GM23338 (cell line): ENCODE measurements around the gene ENTPD6. TPM values are rescaled to one million over a fixed set of nuclear protein-coding genes. Genes with fewer than 3 reads are reported as not detected.

Source experiments
- ATAC-seq: fragments of 200-7000 bp; cut with Tn5 transposase; 3 replicates; pipeline ENCODE4 v1.9.1; 2020
- DNase-seq: peaks from one replicate; pipeline ENCODE4 v3.0.0-alpha.2; 2015; ENCODE audit warnings: low spot score
- H2AFZ ChIP-seq: fragments of 200-600 bp; sonication (generic); 2 replicates; pipeline ENCODE4 v1.8.0; 2016; ENCODE audit warnings: antibody characterized with exemption, mild to moderate bottlenecking, moderate library complexity
- H3F3A ChIP-seq: fragments of 200-600 bp; sonication (generic); replicated peaks from 2 replicates; pipeline ENCODE4 v1.8.0; 2017; ENCODE audit warnings: antibody characterized with exemption, mixed run types, low read depth
- H3K27ac ChIP-seq: fragments of 200-600 bp; sonication (generic); 2 replicates; pipeline ENCODE4 v1.6.1; 2016; ENCODE audit warnings: low read depth
- H3K27me3 ChIP-seq: fragments of 200-600 bp; sonication (generic); 2 replicates; pipeline ENCODE4 v1.8.0; 2016; ENCODE audit warnings: mild to moderate bottlenecking, mixed run types, moderate library complexity; ENCODE audit not compliant: insufficient read depth
- H3K36me3 ChIP-seq: fragments of 200-600 bp; sonication (generic); 2 replicates; pipeline ENCODE4 v1.8.0; 2016; ENCODE audit warnings: mild to moderate bottlenecking; ENCODE audit not compliant: insufficient read depth
- H3K4me1 ChIP-seq: fragments of 200-600 bp; sonication (generic); 2 replicates; pipeline ENCODE4 v1.8.0; 2016; ENCODE audit warnings: mild to moderate bottlenecking, moderate library complexity; ENCODE audit not compliant: insufficient read depth
- H3K4me2 ChIP-seq: fragments of 200-600 bp; sonication (generic); 2 replicates; pipeline ENCODE4 v1.7.1; 2017; ENCODE audit warnings: mixed run types
- H3K4me3 ChIP-seq: fragments of 200-600 bp; sonication (generic); 2 replicates; pipeline ENCODE4 v1.6.1; 2016; ENCODE audit warnings: mixed run types
- H3K79me2 ChIP-seq: fragments of 200-600 bp; sonication (generic); replicated peaks from 2 replicates; pipeline ENCODE4 v1.8.0; 2017; ENCODE audit warnings: mild to moderate bottlenecking; ENCODE audit not compliant: insufficient read depth
- H3K9me2 ChIP-seq: fragments of 200-600 bp; sonication (generic); 2 replicates; pipeline ENCODE4 v1.8.0; 2017; ENCODE audit not compliant: insufficient read depth
- H4K20me1 ChIP-seq: fragments of 200-600 bp; sonication (generic); replicated peaks from 2 replicates; pipeline ENCODE4 v1.8.0; 2017; ENCODE audit warnings: mild to moderate bottlenecking; ENCODE audit not compliant: insufficient read depth
- H3K27ac Mint-ChIP-seq: 2 replicates; pipeline ENCODE4 v1.8.0; 2020; ENCODE audit warnings: inconsistent platforms, mild to moderate bottlenecking, moderate library complexity, mixed read lengths
- H3K27me3 Mint-ChIP-seq: 3 replicates; pipeline ENCODE4 v1.8.0; 2022; ENCODE audit warnings: low read depth, mild to moderate bottlenecking, moderate library complexity, mixed read lengths, inconsistent platforms; ENCODE audit not compliant: insufficient read depth, poor library complexity
- H3K36me3 Mint-ChIP-seq: 3 replicates; pipeline ENCODE4 v1.8.0; 2021; ENCODE audit warnings: low read depth, mild to moderate bottlenecking, inconsistent platforms, moderate library complexity, mixed read lengths
- H3K4me1 Mint-ChIP-seq: 3 replicates; pipeline ENCODE4 v1.8.0; 2020; ENCODE audit warnings: mild to moderate bottlenecking, inconsistent platforms, mixed read lengths
- H3K4me3 Mint-ChIP-seq: 3 replicates; pipeline ENCODE4 v1.8.0; 2021; ENCODE audit warnings: moderate library complexity, mild to moderate bottlenecking, inconsistent platforms, mixed read lengths
- H3K9me3 Mint-ChIP-seq: 3 replicates; pipeline ENCODE4 v1.8.0; 2020; ENCODE audit warnings: moderate library complexity, mild to moderate bottlenecking, inconsistent platforms, mixed read lengths
- CREB1 ChIP-seq: fragments of 250-450 bp; sonication (Bioruptor Pico); IDR thresholded peaks from 2 replicates; pipeline ENCODE4 v1.5.0; 2020; ENCODE audit warnings: low read depth, mild to moderate bottlenecking, moderate library complexity
- CTCF ChIP-seq, 2 experiments: fragments of 200-600 bp in 1 of 2; sonication (generic) in 1 of 2; conservative IDR thresholded peaks; 2 replicates each; pipeline versions ENCODE4 v1.5.1 to v1.6.1; 2016 to 2017; ENCODE audit warnings: antibody characterized with exemption in 2 of 2, low read depth in 2 of 2, mild to moderate bottlenecking in 2 of 2, moderate library complexity in 1 of 2
- ZNF114 ChIP-seq: fragments of 250-450 bp; sonication (Bioruptor Pico); IDR thresholded peaks from 2 replicates; pipeline ENCODE4 v1.5.0; 2020; ENCODE audit warnings: mild to moderate bottlenecking, moderate library complexity
- ZNF462 ChIP-seq: fragments of 250-450 bp; sonication (Bioruptor Pico); IDR thresholded peaks from 2 replicates; pipeline ENCODE4 v1.5.0; 2020; ENCODE audit warnings: mild to moderate bottlenecking, moderate library complexity
- polyA plus RNA-seq: library from polyadenylated mRNA; unstranded; fragments of >200 nt; fragmentation: Nextera tagmentation; extraction: Ambion mirVana; gene quantifications from 2 replicates; pipeline ENCODE4 v1.2.1, GENCODE V29; 2016
- total RNA-seq: library from RNA; depleted of rRNA; stranded (reverse); fragments of >200 nt; shearing (Covaris generic); gene quantifications from 2 replicates; pipeline ENCODE4 v1.2.3, GENCODE V29; 2014

ENTPD6 gene
- total and polyA plus RNA-seq, 2 experiments from 2014 or later: 19.3 to 45.9 TPM

GRCh38 chr20:25219365-25219764 lies 23.9 kb downstream of the ENTPD6 start (continued):
- no peak for TF ChIP-seq ZNF462 (CRISPR knock-in tag)

GRCh38 chr20:25220021-25220730 lies 24.7 kb downstream of the ENTPD6 start:
- peaks cover 9% of the 10 kb centered on the region for H3K27me3 Mint-ChIP-seq
- no peak overlapping the region for H3K4me3 Mint-ChIP-seq
- no peaks in the 10 kb centered on the region for H3K79me2 ChIP-seq
- DNase-seq (peak; percentile 61), ATAC-seq (0 out of 3 replicates have a peak, but pooled peaks have one; percentile 9)
- no peaks in the 10 kb centered on the region for H3K4me1 ChIP-seq
- H3K36me3 Mint-ChIP-seq: peaks cover 6% of the 10 kb centered on the region; the same call in 2 of the 3 replicates
- peaks cover 7% of the 10 kb centered on the region for H3K4me1 Mint-ChIP-seq
- H4K20me1 ChIP-seq: no peaks in the 10 kb centered on the region
- no peak overlapping the region for H3K27ac ChIP-seq
- H3K4me3 ChIP-seq: no peak overlapping the region
- no peaks in the 10 kb centered on the region for H3K9me2 ChIP-seq
- H3K9me3 Mint-ChIP-seq: no peaks in the 10 kb centered on the region
- no peaks in the 10 kb centered on the region for H3K27me3 ChIP-seq
- peak overlapping the region; percentile 32; the same call in 1 of the 2 replicates for H3K27ac Mint-ChIP-seq
- H3F3A ChIP-seq: no peaks in the 10 kb centered on the region
- H3K36me3 ChIP-seq: no peaks in the 10 kb centered on the region
- H3K4me2 ChIP-seq: no peak overlapping the region
- no peak overlapping the region for H2AFZ ChIP-seq
- no peak for TF ChIP-seq ZNF114 (CRISPR knock-in tag)
- TF ChIP-seq CTCF (conservative IDR thresholded peaks at IDR 0.05; ENCODE audit: low read depth in 2 of 2): peak; percentile 29 to 49
- TF ChIP-seq CREB1: no peak
